Activated naive CD8-positive, alpha-beta T cell treated with anti-CD3 and anti-CD28 coated beads, Interleukin-2, amount 10 ng/mL, durations not matched to agents 7 days and 5 days (primary cell): Measurements from ENCODE around the gene GM2A. TPM values are rescaled to one million over a fixed set of nuclear protein-coding genes. Genes with fewer than 3 reads are reported as not detected.
"Not testable (repeated sequence)": the region's sequence is repeated elsewhere in the genome, so short reads cannot be mapped to it uniquely, and the experiment has no call there.

Experiments used
- ATAC-seq: fragments of 150-1000 bp; cut with Tn5 transposase; one replicate; pipeline ENCODE4 v1.10.0; 2021; ENCODE audit warnings: low read depth, moderate library complexity
- POLR2A ChIA-PET: fragments of 350-600 bp; sonication (Branson Sonifier 250); formaldehyde crosslinking; loops from one replicate; lab custom pipeline; 2021; ENCODE audit warnings: antibody characterized with exemption; lab: Charles Lee
- DNase-seq: peaks from one replicate; pipeline ENCODE4 v3.0.0; 2021
- H3K27ac Mint-ChIP-seq: one replicate; pipeline ENCODE4 v1.8.0; 2022; ENCODE audit warnings: mild to moderate bottlenecking, mixed read lengths
- H3K27me3 Mint-ChIP-seq: one replicate; pipeline ENCODE4 v1.8.0; 2022; ENCODE audit warnings: mild to moderate bottlenecking, moderate library complexity, mixed read lengths
- H3K36me3 Mint-ChIP-seq: one replicate; pipeline ENCODE4 v1.8.0; 2021; ENCODE audit warnings: mild to moderate bottlenecking, mixed read lengths
- H3K4me1 Mint-ChIP-seq: one replicate; pipeline ENCODE4 v1.8.0; 2021; ENCODE audit warnings: mixed read lengths
- H3K4me3 Mint-ChIP-seq: one replicate; pipeline ENCODE4 v1.8.0; 2022; ENCODE audit warnings: mild to moderate bottlenecking, moderate library complexity, mixed read lengths
- H3K9me3 Mint-ChIP-seq: one replicate; pipeline ENCODE4 v1.8.0; 2021; ENCODE audit warnings: mixed read lengths
- total RNA-seq, 2 experiments: library from RNA; stranded (reverse); gene quantifications; one replicate each; pipeline ENCODE4 v1.2.3, GENCODE V29; 2021

The GM2A gene
- total RNA-seq, 2 experiments from 2014 or later: 19.3 to 20.6 TPM

- DNase-seq (no peak), ATAC-seq (no peak)
- no peaks in the 10 kb centered on the region for H3K9me3 Mint-ChIP-seq
- POLR2A ChIA-PET: no interaction called here
- peaks cover 2% of the 10 kb centered on the region for H3K36me3 Mint-ChIP-seq
- no peaks in the 10 kb centered on the region for H3K27me3 Mint-ChIP-seq
- no peak overlapping the region for H3K27ac Mint-ChIP-seq
- no peak overlapping the region for H3K4me3 Mint-ChIP-seq
- peaks cover 20% of the 10 kb centered on the region for H3K4me1 Mint-ChIP-seq
Measured at GRCh38 chr5:151245680-151246219, 7.2 kb upstream of the GM2A start.

GRCh38 chr5:151248651-151249050 is 4.3 kb upstream of the GM2A start:
- Mint-ChIP-seq H3K9me3 (no peaks in the 10 kb centered on the region), H3K36me3 (peaks cover 2% of the 10 kb centered on the region), H3K27me3 (no peaks in the 10 kb centered on the region), H3K27ac (no peak overlapping the region), H3K4me3 (no peak overlapping the region), H3K4me1 (peaks cover 32% of the 10 kb centered on the region)
- POLR2A ChIA-PET: no interaction called here
- no peak for DNase-seq
- ATAC-seq: no peak

GRCh38 chr5:151249281-151249680 is 3.7 kb upstream of the GM2A start:
- Mint-ChIP-seq H3K27me3 (no peaks in the 10 kb centered on the region), H3K36me3 (peaks cover 2% of the 10 kb centered on the region), H3K4me3 (no peak overlapping the region), H3K4me1 (peaks cover 32% of the 10 kb centered on the region), H3K9me3 (no peaks in the 10 kb centered on the region), H3K27ac (no peak overlapping the region)
- DNase-seq (no peak), ATAC-seq (no peak)
- POLR2A ChIA-PET: no interaction called here

GRCh38 chr5:151250346-151251000 is 2.5 kb upstream of the GM2A start:
- Mint-ChIP-seq H3K27me3 (no peaks in the 10 kb centered on the region), H3K36me3 (peaks cover 2% of the 10 kb centered on the region), H3K4me1 (peaks cover 28% of the 10 kb centered on the region), H3K4me3 (peak overlapping the region; percentile 58), H3K9me3 (no peaks in the 10 kb centered on the region), H3K27ac (peak overlapping the region; percentile 9)
- DNase-seq (no peak), ATAC-seq (no peak)
- POLR2A ChIA-PET: interaction anchor here (0.6 to 0.7 kb wide), 2 partner anchors 27 to 55 kb away, joined by 4 read pairs; partner anchors contain the start of gene CCDC69

- Mint-ChIP-seq H3K36me3 (peaks cover 2% of the 10 kb centered on the region), H3K27ac (peak overlapping the region; percentile 76), H3K27me3 (no peaks in the 10 kb centered on the region), H3K4me3 (peak overlapping the region; percentile 58), H3K4me1 (peaks cover 24% of the 10 kb centered on the region), H3K9me3 (no peaks in the 10 kb centered on the region)
- DNase-seq (no peak), ATAC-seq (no peak)
- POLR2A ChIA-PET: interaction anchor here (2.7 kb wide), 1 partner anchor 36 kb away, joined by 31 read pairs; no protein-coding TSS in a partner anchor
Measured at GRCh38 chr5:151251001-151251551, 1.9 kb upstream of the GM2A start.

- H3K4me3 Mint-ChIP-seq: peak overlapping the region; percentile 58
- H3K9me3 Mint-ChIP-seq: no peaks in the 10 kb centered on the region
- ATAC-seq (no peak), DNase-seq (no peak)
- H3K27ac Mint-ChIP-seq: peak overlapping the region; percentile 96
- H3K36me3 Mint-ChIP-seq: peaks cover 2% of the 10 kb centered on the region
- POLR2A ChIA-PET: interaction anchor here (1.0 to 2.7 kb wide), 9 partner anchors 28 to 550 kb away, joined by 3 to 31 read pairs (median 8); partner anchors contain the start of genes CCDC69 and RBM22
- H3K4me1 Mint-ChIP-seq: peaks cover 24% of the 10 kb centered on the region
- H3K27me3 Mint-ChIP-seq: no peaks in the 10 kb centered on the region
Measured at GRCh38 chr5:151251621-151252020, 1.4 kb upstream of the GM2A start.

- POLR2A ChIA-PET: interaction anchor here (2.7 kb wide), 1 partner anchor 38 kb away, joined by 31 read pairs; no protein-coding TSS in a partner anchor
- Mint-ChIP-seq H3K27ac (peak overlapping the region; percentile 61), H3K9me3 (no peaks in the 10 kb centered on the region), H3K4me3 (peak overlapping the region; percentile 95), H3K27me3 (no peaks in the 10 kb centered on the region), H3K4me1 (peaks cover 26% of the 10 kb centered on the region), H3K36me3 (peaks cover 2% of the 10 kb centered on the region)
- DNase-seq (no peak), ATAC-seq (no peak)
Measured at GRCh38 chr5:151253605-151253950, 593 bp downstream of the GM2A start.

- no peak overlapping the region for H3K27ac Mint-ChIP-seq
- H3K4me1 Mint-ChIP-seq: peaks cover 26% of the 10 kb centered on the region
- no peaks in the 10 kb centered on the region for H3K9me3 Mint-ChIP-seq
- no peak overlapping the region for H3K4me3 Mint-ChIP-seq
- peaks cover 2% of the 10 kb centered on the region for H3K36me3 Mint-ChIP-seq
- no peak for ATAC-seq
- no peak for DNase-seq
- H3K27me3 Mint-ChIP-seq: no peaks in the 10 kb centered on the region
- POLR2A ChIA-PET: no interaction called here
Measured at GRCh38 chr5:151254556-151254955, 1.6 kb downstream of the GM2A start.

GRCh38 chr5:151254990-151255389 is 2.0 kb downstream of the GM2A start:
- ATAC-seq, H3K27ac Mint-ChIP-seq, DNase-seq, H3K27me3 Mint-ChIP-seq, H3K9me3 Mint-ChIP-seq, POLR2A ChIA-PET, H3K36me3 Mint-ChIP-seq, H3K4me3 Mint-ChIP-seq: not testable (repeated sequence)
- H3K4me1 Mint-ChIP-seq: peaks cover 26% of the 10 kb centered on the region

- no peak overlapping the region for H3K4me3 Mint-ChIP-seq
Measured at GRCh38 chr5:151255621-151256286, 2.8 kb downstream of the GM2A start.

GRCh38 chr5:151257731-151258181 is 4.8 kb downstream of the GM2A start:
- Mint-ChIP-seq H3K36me3 (no peaks in the 10 kb centered on the region), H3K27ac (no peak overlapping the region)
- POLR2A ChIA-PET: no interaction called here

More at GRCh38 chr5:151255621-151256286, 2.8 kb downstream of the GM2A start:
- POLR2A ChIA-PET: no interaction called here
- DNase-seq (no peak), ATAC-seq (no peak)
- Mint-ChIP-seq H3K36me3 (no peaks in the 10 kb centered on the region), H3K27me3 (no peaks in the 10 kb centered on the region), H3K4me1 (peaks cover 22% of the 10 kb centered on the region), H3K27ac (no peak overlapping the region), H3K9me3 (no peaks in the 10 kb centered on the region)

GRCh38 chr5:151258201-151258611 is 5.2 kb downstream of the GM2A start:
- no peak for DNase-seq
- no peak for ATAC-seq
- Mint-ChIP-seq H3K4me3 (no peak overlapping the region), H3K4me1 (peaks cover 11% of the 10 kb centered on the region), H3K36me3 (no peaks in the 10 kb centered on the region), H3K27ac (no peak overlapping the region), H3K9me3 (no peaks in the 10 kb centered on the region), H3K27me3 (no peaks in the 10 kb centered on the region)
- POLR2A ChIA-PET: no interaction called here

More at GRCh38 chr5:151257731-151258181, 4.8 kb downstream of the GM2A start:
- Mint-ChIP-seq H3K4me1 (peaks cover 11% of the 10 kb centered on the region), H3K4me3 (no peak overlapping the region), H3K9me3 (no peaks in the 10 kb centered on the region), H3K27me3 (no peaks in the 10 kb centered on the region)
- no peak for DNase-seq
- ATAC-seq: no peak

GRCh38 chr5:151258816-151259215 is 5.8 kb downstream of the GM2A start:
- Mint-ChIP-seq H3K27ac (no peak overlapping the region), H3K9me3 (no peaks in the 10 kb centered on the region), H3K27me3 (no peaks in the 10 kb centered on the region), H3K4me3 (no peak overlapping the region), H3K36me3 (no peaks in the 10 kb centered on the region), H3K4me1 (peaks cover 6% of the 10 kb centered on the region)
- DNase-seq: no peak
- ATAC-seq: no peak
- POLR2A ChIA-PET: no interaction called here
